Measurements from ENCODE around the gene MDGA2. TPM values are rescaled to one million over a fixed set of nuclear protein-coding genes. Genes with fewer than 3 reads are reported as not detected.

The MDGA2 gene
- total and polyA plus RNA-seq, 7 donors, result 0.01 TPM; not detected in 6

DNA sequence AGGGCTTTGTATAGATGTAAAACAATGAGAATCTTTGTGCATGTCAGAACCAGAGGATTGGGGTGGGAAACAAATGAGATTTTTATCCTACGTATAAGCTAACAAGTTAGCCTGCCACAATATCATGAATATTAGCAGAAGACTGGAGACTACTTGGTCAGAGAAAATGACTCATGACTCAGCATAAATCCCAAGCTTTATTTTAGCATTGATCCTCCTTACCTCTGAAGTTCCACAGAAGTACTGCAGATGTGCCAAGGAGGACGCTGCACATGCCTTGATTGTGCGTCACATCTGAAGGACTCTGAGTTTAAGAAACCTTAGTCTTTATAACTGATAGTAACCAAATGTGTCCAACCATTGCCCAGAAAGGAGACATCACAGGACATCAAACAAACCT is 789.8 kb downstream of the MDGA2 start:
- ATAC-seq (no peak), DNase-seq (no peak)
- H3K27me3 ChIP-seq (ENCODE audit: insufficient read depth in 3 of 3, low read length in 2 of 3), result no peaks in the 10 kb centered on the region
- intact Hi-C loops (cut with DNase I), result no loop called here
- H3K4me3 ChIP-seq, result no peak overlapping the region
- H3K4me1 ChIP-seq, result no peaks in the 10 kb centered on the region
- H3K27ac ChIP-seq, result no peak overlapping the region
- TF ChIP-seq, protein P1, sequence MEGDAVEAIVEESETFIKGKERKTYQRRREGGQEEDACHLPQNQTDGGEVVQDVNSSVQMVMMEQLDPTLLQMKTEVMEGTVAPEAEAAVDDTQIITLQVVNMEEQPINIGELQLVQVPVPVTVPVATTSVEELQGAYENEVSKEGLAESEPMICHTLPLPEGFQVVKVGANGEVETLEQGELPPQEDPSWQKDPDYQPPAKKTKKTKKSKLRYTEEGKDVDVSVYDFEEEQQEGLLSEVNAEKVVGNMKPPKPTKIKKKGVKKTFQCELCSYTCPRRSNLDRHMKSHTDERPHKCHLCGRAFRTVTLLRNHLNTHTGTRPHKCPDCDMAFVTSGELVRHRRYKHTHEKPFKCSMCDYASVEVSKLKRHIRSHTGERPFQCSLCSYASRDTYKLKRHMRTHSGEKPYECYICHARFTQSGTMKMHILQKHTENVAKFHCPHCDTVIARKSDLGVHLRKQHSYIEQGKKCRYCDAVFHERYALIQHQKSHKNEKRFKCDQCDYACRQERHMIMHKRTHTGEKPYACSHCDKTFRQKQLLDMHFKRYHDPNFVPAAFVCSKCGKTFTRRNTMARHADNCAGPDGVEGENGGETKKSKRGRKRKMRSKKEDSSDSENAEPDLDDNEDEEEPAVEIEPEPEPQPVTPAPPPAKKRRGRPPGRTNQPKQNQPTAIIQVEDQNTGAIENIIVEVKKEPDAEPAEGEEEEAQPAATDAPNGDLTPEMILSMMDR (IDR thresholded peaks at IDR 0.05), result no peak
- no peaks in the 10 kb centered on the region for H3K36me3 ChIP-seq (ENCODE audit: insufficient read depth in 1 of 2, low read depth in 1 of 2)
- WGBS, 3 donors, result 88 to 91% (median 89%) methylated on average over 3 of the region's 3 CpGs
- no peaks in the 10 kb centered on the region for H3K9me3 ChIP-seq

DNA sequence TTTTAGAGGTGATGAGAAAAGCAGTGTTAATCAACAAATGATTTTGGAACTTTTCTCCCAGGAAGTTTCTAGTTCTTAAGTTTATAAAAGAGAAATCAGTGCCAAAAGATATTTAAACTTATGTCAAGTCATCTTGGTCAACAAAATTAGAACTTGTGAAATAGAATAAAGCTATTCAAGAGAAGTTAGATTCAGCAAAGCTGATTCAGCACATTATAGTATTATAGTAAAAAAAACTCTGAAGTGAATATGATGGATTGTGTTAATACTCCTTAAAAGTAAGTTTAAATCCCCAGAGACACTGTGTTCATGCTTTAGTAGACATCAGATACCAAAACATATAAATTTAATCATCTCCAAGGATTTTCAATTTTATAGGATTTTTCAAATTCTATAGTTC is 813.7 kb downstream of the MDGA2 start:
- no peak for DNase-seq
- intact Hi-C loops (cut with DNase I), result no loop called here

DNA sequence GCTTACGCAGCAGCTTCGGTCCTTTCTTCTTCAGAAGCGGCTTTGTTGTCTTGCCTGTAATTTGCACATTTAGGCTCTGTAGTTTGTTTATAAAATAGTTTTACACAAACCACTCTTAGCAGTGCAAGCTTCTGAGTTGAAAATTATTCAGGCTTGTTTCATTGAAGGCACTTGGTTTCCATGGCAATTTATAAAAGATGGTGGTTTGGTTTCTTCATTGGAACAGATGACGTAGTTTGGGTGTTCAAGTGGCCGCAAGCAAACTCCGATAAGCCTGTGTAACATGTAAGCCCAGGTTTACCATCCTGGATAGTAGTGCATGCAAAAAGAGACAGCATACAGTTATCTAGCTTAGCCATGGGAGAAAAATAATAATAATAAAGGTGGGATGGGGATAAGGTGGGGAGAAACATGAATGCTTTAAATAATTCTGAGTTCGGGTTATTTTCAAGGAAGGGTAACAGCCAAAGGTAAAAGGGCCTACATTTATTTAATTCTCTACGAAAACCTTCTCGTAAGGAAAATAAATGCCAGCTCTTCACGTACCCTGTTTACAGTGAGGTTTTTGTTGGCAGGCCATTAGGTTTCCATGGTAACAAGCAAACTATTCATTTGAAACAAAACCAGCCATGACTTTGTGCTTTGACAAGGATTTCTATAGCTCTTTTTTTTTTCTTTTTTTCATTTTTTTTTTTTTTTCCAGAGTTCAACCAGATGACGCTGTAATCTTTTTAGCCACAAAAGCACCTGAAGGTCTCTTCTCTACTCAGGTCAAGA is 834.3 kb downstream of the MDGA2 start:
- Histone ChIP-seq H3K27ac (no peak overlapping the region), H3K4me3 (no peak overlapping the region), H3K36me3 (ENCODE audit: insufficient read depth in 1 of 2, low read depth in 1 of 2) (no peaks in the 10 kb centered on the region), H3K27me3 (ENCODE audit: insufficient read depth in 3 of 3, low read length in 2 of 3) (no peaks in the 10 kb centered on the region), H3K9me3 (no peaks in the 10 kb centered on the region), H3K4me1 (no peaks in the 10 kb centered on the region)
- WGBS, 3 donors, result 75 to 79% (median 76%) methylated on average over 11 of the region's 11 CpGs
- TF ChIP-seq, protein P1 (IDR thresholded peaks at IDR 0.05), result no peak
- no peak for ATAC-seq
- no peak for DNase-seq
- intact Hi-C loops (cut with DNase I), result no loop called here

More for the DNA sequence above, 813.7 kb downstream of the MDGA2 start:
- no peaks in the 10 kb centered on the region for H3K4me1 ChIP-seq
- no peak overlapping the region for H3K4me3 ChIP-seq
- no peaks in the 10 kb centered on the region for H3K9me3 ChIP-seq
- H3K27me3 ChIP-seq (ENCODE audit: insufficient read depth in 3 of 3, low read length in 2 of 3), result no peaks in the 10 kb centered on the region
- TF ChIP-seq, protein P1 (IDR thresholded peaks at IDR 0.05), result no peak
- no peak overlapping the region for H3K27ac ChIP-seq
- H3K36me3 ChIP-seq (ENCODE audit: insufficient read depth in 1 of 2, low read depth in 1 of 2), result no peaks in the 10 kb centered on the region
- ATAC-seq, result no peak

DNA sequence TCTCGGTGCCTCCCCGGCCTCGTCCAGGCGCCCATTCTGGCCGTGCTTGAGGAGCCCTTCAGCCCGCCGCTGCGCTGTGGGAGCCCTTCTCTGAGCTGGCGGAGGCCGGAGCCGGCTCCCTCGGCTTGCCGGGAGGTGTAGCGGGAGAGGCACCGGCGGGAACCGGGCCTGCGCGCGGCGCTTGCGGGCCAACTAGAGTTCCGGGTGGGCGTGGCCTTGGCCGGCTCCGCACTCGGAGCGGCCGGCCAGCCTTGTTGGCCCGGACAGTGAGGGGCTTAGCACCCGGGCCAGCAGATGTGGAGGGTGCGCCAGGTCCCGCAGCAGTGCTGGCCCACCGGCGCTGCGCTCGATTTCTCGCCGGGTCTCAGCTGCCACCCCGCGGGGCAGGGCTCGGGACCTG is 855.1 kb downstream of the MDGA2 start:
- Histone ChIP-seq H3K9me3 (no peaks in the 10 kb centered on the region), H3K27ac (no peak overlapping the region), H3K4me3 (no peak overlapping the region), H3K4me1 (no peaks in the 10 kb centered on the region), H3K36me3 (ENCODE audit: insufficient read depth in 1 of 2, low read depth in 1 of 2) (no peaks in the 10 kb centered on the region), H3K27me3 (ENCODE audit: insufficient read depth in 3 of 3, low read length in 2 of 3) (no peaks in the 10 kb centered on the region)
- no peak for ATAC-seq
- peak; percentile 2 to 39 for DNase-seq
- 95 to 97% (median 96%) methylated on average over 35 to 42 of the region's 42 CpGs for WGBS, 3 donors
- TF ChIP-seq, protein P1 (IDR thresholded peaks at IDR 0.05), result no peak
- intact Hi-C loops (cut with DNase I), result no loop called here

DNA sequence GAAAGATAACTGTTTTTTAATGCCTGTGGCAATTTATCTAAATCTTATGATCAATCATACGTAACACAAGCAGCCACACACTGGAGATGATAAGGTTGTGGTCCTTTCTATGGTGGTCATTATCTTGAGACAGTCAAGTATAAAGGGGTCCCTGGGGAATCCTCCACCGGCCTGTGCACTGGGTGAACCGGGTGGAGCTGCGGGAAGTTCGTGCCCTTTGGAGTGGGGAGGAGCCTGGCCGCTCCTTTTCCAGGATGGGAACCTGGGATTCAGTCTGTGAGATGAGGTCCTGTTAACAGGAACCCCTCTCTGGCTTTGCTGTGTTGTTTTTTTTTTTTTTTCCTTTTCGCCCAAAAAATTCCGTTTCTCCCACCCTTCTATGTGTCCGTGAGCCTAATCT is 856.3 kb downstream of the MDGA2 start:
- no peaks in the 10 kb centered on the region for H3K36me3 ChIP-seq (ENCODE audit: insufficient read depth in 1 of 2, low read depth in 1 of 2)
- ATAC-seq (no peak), DNase-seq (no peak)
- no peaks in the 10 kb centered on the region for H3K9me3 ChIP-seq
- H3K4me1 ChIP-seq, result no peaks in the 10 kb centered on the region
- no peak overlapping the region for H3K27ac ChIP-seq
- H3K27me3 ChIP-seq (ENCODE audit: insufficient read depth in 3 of 3, low read length in 2 of 3), result no peaks in the 10 kb centered on the region
- intact Hi-C loops (cut with DNase I), result no loop called here
- WGBS, 3 donors, result 73 to 78% (median 76%) methylated on average over 9 of the region's 9 CpGs
- TF ChIP-seq, protein P1 (IDR thresholded peaks at IDR 0.05), result no peak
- H3K4me3 ChIP-seq, result no peak overlapping the region
